ENCODE results near the gene TIMM22. TPM values are rescaled to one million over a fixed set of nuclear protein-coding genes. Genes with fewer than 3 reads are reported as not detected.

TIMM22 gene
- total RNA-seq, 3 donors from 2014 or later (not counting 1 experiment from before 2014, with no cell fraction given) = 7.8 to 11.3 (median 8.9) TPM

- H3K4me3 Mint-ChIP-seq = no peak overlapping the region
- 93% methylated on average over 45 of the region's 45 CpGs for WGBS (ENCODE audit: insufficient coverage)
- H3K27me3 Mint-ChIP-seq (ENCODE audit: low read depth in 2 of 2) = no peaks in the 10 kb centered on the region
- H3K4me1 Mint-ChIP-seq = peaks cover 0 to 24% of the 10 kb centered on the region in 2 donors
- no peaks in the 10 kb centered on the region for H3K27me3 ChIP-seq (ENCODE audit: control insufficient read depth, insufficient read depth, low read length)
- peaks cover 7% of the 10 kb centered on the region for H3K36me3 ChIP-seq (ENCODE audit: control insufficient read depth, insufficient read depth, low read length)
- no peak overlapping the region for H3K27ac ChIP-seq (ENCODE audit: low read length)
- ATAC-seq (no peak), DNase-seq (no peak)
- no peak overlapping the region for H3K4me3 ChIP-seq (ENCODE audit: low read length)
- no peaks in the 10 kb centered on the region for H3K9me3 ChIP-seq (ENCODE audit: control insufficient read depth, insufficient read depth, low read length)
- no peaks in the 10 kb centered on the region for H3K36me3 Mint-ChIP-seq
- no peak overlapping the region for H3K27ac Mint-ChIP-seq
- H3K9me3 Mint-ChIP-seq = no peaks in the 10 kb centered on the region
- peaks cover 2% of the 10 kb centered on the region for H3K4me1 ChIP-seq (ENCODE audit: control insufficient read depth, insufficient read depth, low read length)
- intact Hi-C loops (cut with micrococcal nuclease) = no loop called here
- TF ChIP-seq, protein P1, sequence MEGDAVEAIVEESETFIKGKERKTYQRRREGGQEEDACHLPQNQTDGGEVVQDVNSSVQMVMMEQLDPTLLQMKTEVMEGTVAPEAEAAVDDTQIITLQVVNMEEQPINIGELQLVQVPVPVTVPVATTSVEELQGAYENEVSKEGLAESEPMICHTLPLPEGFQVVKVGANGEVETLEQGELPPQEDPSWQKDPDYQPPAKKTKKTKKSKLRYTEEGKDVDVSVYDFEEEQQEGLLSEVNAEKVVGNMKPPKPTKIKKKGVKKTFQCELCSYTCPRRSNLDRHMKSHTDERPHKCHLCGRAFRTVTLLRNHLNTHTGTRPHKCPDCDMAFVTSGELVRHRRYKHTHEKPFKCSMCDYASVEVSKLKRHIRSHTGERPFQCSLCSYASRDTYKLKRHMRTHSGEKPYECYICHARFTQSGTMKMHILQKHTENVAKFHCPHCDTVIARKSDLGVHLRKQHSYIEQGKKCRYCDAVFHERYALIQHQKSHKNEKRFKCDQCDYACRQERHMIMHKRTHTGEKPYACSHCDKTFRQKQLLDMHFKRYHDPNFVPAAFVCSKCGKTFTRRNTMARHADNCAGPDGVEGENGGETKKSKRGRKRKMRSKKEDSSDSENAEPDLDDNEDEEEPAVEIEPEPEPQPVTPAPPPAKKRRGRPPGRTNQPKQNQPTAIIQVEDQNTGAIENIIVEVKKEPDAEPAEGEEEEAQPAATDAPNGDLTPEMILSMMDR (IDR thresholded peaks at IDR 0.05) = no peak
These were observed 34.0 kb downstream of the TIMM22 start for GRCh38 chr17:1030684-1031532.

DNA sequence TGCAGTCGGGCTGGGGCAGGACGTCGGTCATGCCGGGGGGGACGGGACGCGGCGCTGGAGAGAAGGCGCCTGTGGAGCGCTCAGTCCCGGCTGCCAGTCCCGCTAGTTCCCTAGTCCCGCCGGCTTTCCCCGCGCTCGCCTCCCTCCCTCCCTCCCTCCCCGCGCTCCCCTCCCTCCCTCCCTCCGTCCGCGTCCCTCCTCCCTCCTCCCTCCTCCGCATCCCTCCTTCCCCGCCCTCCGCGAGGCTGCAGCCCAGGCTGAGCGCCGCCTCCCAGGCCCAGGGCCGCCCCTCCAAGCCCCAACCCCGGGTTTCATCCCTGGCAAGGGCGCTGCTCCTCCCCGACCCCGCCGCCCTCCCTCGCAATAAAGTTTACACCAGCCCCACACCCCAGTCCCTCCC is 34.8 kb downstream of the TIMM22 start:
- Histone ChIP-seq H3K27ac (ENCODE audit: low read length) (no peak overlapping the region), H3K27me3 (ENCODE audit: control insufficient read depth, insufficient read depth, low read length) (no peaks in the 10 kb centered on the region), H3K4me3 (ENCODE audit: low read length) (no peak overlapping the region), H3K9me3 (ENCODE audit: control insufficient read depth, insufficient read depth, low read length) (no peaks in the 10 kb centered on the region), H3K4me1 (ENCODE audit: control insufficient read depth, insufficient read depth, low read length) (peaks cover 2% of the 10 kb centered on the region), H3K36me3 (ENCODE audit: control insufficient read depth, insufficient read depth, low read length) (peaks cover 7% of the 10 kb centered on the region)
- Mint-ChIP-seq H3K9me3 (no peaks in the 10 kb centered on the region), H3K27ac (no peak overlapping the region), H3K27me3 (ENCODE audit: low read depth in 2 of 2) (no peaks in the 10 kb centered on the region), H3K4me1 (peaks cover 8 to 28% of the 10 kb centered on the region in 2 donors), H3K4me3 (no peak overlapping the region), H3K36me3 (no peaks in the 10 kb centered on the region)
- intact Hi-C loops (cut with micrococcal nuclease) = no loop called here
- DNase-seq (no peak), ATAC-seq (no peak)
- TF ChIP-seq, protein P1 (IDR thresholded peaks at IDR 0.05) = no peak
- 82% methylated on average over 23 of the region's 35 CpGs for WGBS (ENCODE audit: insufficient coverage)

- no peak overlapping the region for H3K27ac Mint-ChIP-seq
- ATAC-seq (no peak), DNase-seq (no peak)
- no peak overlapping the region for H3K4me3 Mint-ChIP-seq
- H3K36me3 ChIP-seq (ENCODE audit: control insufficient read depth, insufficient read depth, low read length) = peaks cover 7% of the 10 kb centered on the region
- intact Hi-C loops (cut with micrococcal nuclease) = no loop called here
- H3K9me3 Mint-ChIP-seq = no peaks in the 10 kb centered on the region
- no peak overlapping the region for H3K27ac ChIP-seq (ENCODE audit: low read length)
- WGBS (ENCODE audit: insufficient coverage) = 87% methylated on average over 27 of the region's 27 CpGs
- H3K4me1 ChIP-seq (ENCODE audit: control insufficient read depth, insufficient read depth, low read length) = peaks cover 7% of the 10 kb centered on the region
- H3K4me1 Mint-ChIP-seq = peaks cover 9 to 35% of the 10 kb centered on the region in 2 donors
- H3K27me3 ChIP-seq (ENCODE audit: control insufficient read depth, insufficient read depth, low read length) = no peaks in the 10 kb centered on the region
- no peaks in the 10 kb centered on the region for H3K36me3 Mint-ChIP-seq
- H3K9me3 ChIP-seq (ENCODE audit: control insufficient read depth, insufficient read depth, low read length) = no peaks in the 10 kb centered on the region
- no peaks in the 10 kb centered on the region for H3K27me3 Mint-ChIP-seq (ENCODE audit: low read depth in 2 of 2)
- TF ChIP-seq, protein P1 (IDR thresholded peaks at IDR 0.05) = no peak
- no peak overlapping the region for H3K4me3 ChIP-seq (ENCODE audit: low read length)
These were observed 35.5 kb downstream of the TIMM22 start for GRCh38 chr17:1032391-1032790.

Measured in natural killer cell (primary cell).